Natural killer cell (primary cell): ENCODE measurements around the gene PCYOX1L. TPM values are rescaled to one million over a fixed set of nuclear protein-coding genes. Genes with fewer than 3 reads are reported as not detected.

ENCODE experiments used
- ATAC-seq, 3 donors: fragments of 150-1000 bp in 2 of 3; fragments of 200-7000 bp in 1 of 3; cut with Tn5 transposase; 1 replicate in 1 of 3; 2 replicates in 2 of 3; pipeline ENCODE4 v1.10.0; 2021; ENCODE audit warnings: mild to moderate bottlenecking in 2 of 3, moderate library complexity in 2 of 3
- DNase-seq, 2 donors: peaks; one replicate each; pipeline versions ENCODE4 v3.0.0 to v3.0.0-alpha.2; 2013 to 2021; ENCODE audit warnings: mixed read lengths in 1 of 2
- H3K27ac ChIP-seq: one replicate; pipeline ENCODE4 v1.5.1; 2013; ENCODE audit warnings: mild to moderate bottlenecking, low read length
- H3K27me3 ChIP-seq: one replicate; pipeline ENCODE4 v1.6.1; 2013; ENCODE audit warnings: low read length; ENCODE audit not compliant: control insufficient read depth, insufficient read depth
- H3K36me3 ChIP-seq: one replicate; pipeline ENCODE4 v1.6.1; 2013; ENCODE audit warnings: low read length; ENCODE audit not compliant: control insufficient read depth, insufficient read depth
- H3K4me1 ChIP-seq: one replicate; pipeline ENCODE4 v1.6.1; 2013; ENCODE audit warnings: low read length; ENCODE audit not compliant: control insufficient read depth, insufficient read depth
- H3K4me3 ChIP-seq: one replicate; pipeline ENCODE4 v1.5.1; 2013; ENCODE audit warnings: low read length
- H3K9me3 ChIP-seq: one replicate; pipeline ENCODE4 v1.6.1; 2013; ENCODE audit warnings: low read length; ENCODE audit not compliant: control insufficient read depth, insufficient read depth
- H3K27ac Mint-ChIP-seq, 2 donors: one replicate each; pipeline ENCODE4 v1.8.0; 2022; ENCODE audit warnings: mild to moderate bottlenecking in 2 of 2, mixed read lengths in 2 of 2, moderate library complexity in 1 of 2
- H3K27me3 Mint-ChIP-seq, 2 donors: one replicate each; pipeline ENCODE4 v1.8.0; 2022; ENCODE audit warnings: low read depth in 2 of 2, mixed read lengths in 2 of 2
- H3K36me3 Mint-ChIP-seq: one replicate; pipeline ENCODE4 v1.8.0; 2022; ENCODE audit warnings: mixed read lengths
- H3K4me1 Mint-ChIP-seq, 2 donors: one replicate each; pipeline ENCODE4 v1.8.0; 2022; ENCODE audit warnings: mixed read lengths in 2 of 2
- H3K4me3 Mint-ChIP-seq: one replicate; pipeline ENCODE4 v1.8.0; 2022; ENCODE audit warnings: mild to moderate bottlenecking, moderate library complexity, mixed read lengths
- H3K9me3 Mint-ChIP-seq, 2 donors: one replicate each; pipeline ENCODE4 v1.8.0; 2022; ENCODE audit warnings: mixed read lengths in 2 of 2
- CTCF ChIP-seq: fragments of 200-600 bp; IDR thresholded peaks from one replicate; pipeline ENCODE4 v1.8.0; 2022; ENCODE audit warnings: antibody characterized with exemption
- WGBS: methylation state at CpG from one replicate; pipeline ENCODE4 v1.1.7; 2013; ENCODE audit warnings: missing lambda C conversion rate; ENCODE audit not compliant: insufficient coverage; 5-methylcytosine and 5-hydroxymethylcytosine counted together
- intact Hi-C: fragments of 100-400 bp; cut with micrococcal nuclease; formaldehyde crosslinking; loops from one replicate; pipeline ENCODE4 v1.14.2; 2022
- total RNA-seq, 4 donors: library from RNA; stranded (reverse); fragments of 120-200 nt in 1 of 4; gene quantifications; one replicate each; pipeline versions ENCODE4 v1.2.3 to v1.2.4, GENCODE V29; 2013 to 2022

Gene PCYOX1L
- total RNA-seq, 3 donors from 2014 or later (not counting 1 experiment from before 2014, with no cell fraction given) = 16.6 to 18.1 (median 16.8) TPM

GRCh38 chr5:149381986-149382338, 24.1 kb downstream of the PCYOX1L start:
- H3K27me3 Mint-ChIP-seq = no peaks in the 10 kb centered on the region
- Histone ChIP-seq H3K4me1 (peaks cover 5% of the 10 kb centered on the region), H3K27me3 (no peaks in the 10 kb centered on the region), H3K36me3 (no peaks in the 10 kb centered on the region), H3K27ac (no peak overlapping the region), H3K9me3 (no peaks in the 10 kb centered on the region), H3K4me3 (no peak overlapping the region)
- no peak overlapping the region for H3K27ac Mint-ChIP-seq
- H3K9me3 Mint-ChIP-seq = no peaks in the 10 kb centered on the region
- 47% methylated on average over 16 of the region's 16 CpGs for WGBS
- H3K36me3 Mint-ChIP-seq = no peaks in the 10 kb centered on the region
- H3K4me1 Mint-ChIP-seq = peaks cover 0 to 4% of the 10 kb centered on the region in 2 donors
- intact Hi-C loops = loop anchor here (1.0 kb wide), 1 partner anchor 182 kb away; no protein-coding TSS in a partner anchor
- DNase-seq = peak; percentile 60 to 82
- peak; percentile 91 for TF ChIP-seq CTCF
- peak; percentile 64 to 90 (median 82) for ATAC-seq
- H3K4me3 Mint-ChIP-seq = no peak overlapping the region

- intact Hi-C loops = loop anchor here (1.0 kb wide), 1 partner anchor 182 kb away; no protein-coding TSS in a partner anchor
- Histone ChIP-seq H3K4me3 (no peak overlapping the region), H3K27ac (no peak overlapping the region), H3K4me1 (peaks cover 5% of the 10 kb centered on the region), H3K9me3 (no peaks in the 10 kb centered on the region), H3K27me3 (no peaks in the 10 kb centered on the region), H3K36me3 (no peaks in the 10 kb centered on the region)
- H3K9me3 Mint-ChIP-seq = no peaks in the 10 kb centered on the region
- H3K4me1 Mint-ChIP-seq = peaks cover 0 to 4% of the 10 kb centered on the region in 2 donors
- ATAC-seq (no peak), DNase-seq (no peak)
- TF ChIP-seq CTCF = no peak
- no peak overlapping the region for H3K27ac Mint-ChIP-seq
- WGBS = 89% methylated on average over 12 of the region's 12 CpGs
- no peaks in the 10 kb centered on the region for H3K36me3 Mint-ChIP-seq
- no peaks in the 10 kb centered on the region for H3K27me3 Mint-ChIP-seq
- H3K4me3 Mint-ChIP-seq = no peak overlapping the region
Measured at GRCh38 chr5:149382517-149383220, 24.8 kb downstream of the PCYOX1L start.

GRCh38 chr5:149383399-149383798, 25.6 kb downstream of the PCYOX1L start:
- ATAC-seq (no peak), DNase-seq (no peak)
- H3K36me3 ChIP-seq = no peaks in the 10 kb centered on the region
- H3K4me3 ChIP-seq = no peak overlapping the region
- peaks cover 5% of the 10 kb centered on the region for H3K4me1 ChIP-seq
- Mint-ChIP-seq H3K4me3 (no peak overlapping the region), H3K9me3 (no peaks in the 10 kb centered on the region), H3K27ac (no peak overlapping the region), H3K4me1 (peaks cover 0 to 4% of the 10 kb centered on the region in 2 donors), H3K27me3 (no peaks in the 10 kb centered on the region), H3K36me3 (no peaks in the 10 kb centered on the region)
- intact Hi-C loops = no loop called here
- WGBS = 83% methylated on average over 9 of the region's 9 CpGs
- H3K27ac ChIP-seq = no peak overlapping the region
- H3K9me3 ChIP-seq = no peaks in the 10 kb centered on the region
- no peak for TF ChIP-seq CTCF
- H3K27me3 ChIP-seq = no peaks in the 10 kb centered on the region

- no peak for TF ChIP-seq CTCF
- H3K4me3 Mint-ChIP-seq = no peak overlapping the region
- 76% methylated on average over 5 of the region's 5 CpGs for WGBS
- H3K36me3 Mint-ChIP-seq = no peaks in the 10 kb centered on the region
- H3K4me1 Mint-ChIP-seq = peaks cover 0 to 4% of the 10 kb centered on the region in 2 donors
- ATAC-seq (no peak), DNase-seq (no peak)
- H3K27ac Mint-ChIP-seq = no peak overlapping the region
- no peaks in the 10 kb centered on the region for H3K9me3 ChIP-seq
- no peaks in the 10 kb centered on the region for H3K9me3 Mint-ChIP-seq
- H3K27me3 ChIP-seq = no peaks in the 10 kb centered on the region
- H3K36me3 ChIP-seq = no peaks in the 10 kb centered on the region
- H3K4me3 ChIP-seq = no peak overlapping the region
- H3K4me1 ChIP-seq = peaks cover 5% of the 10 kb centered on the region
- H3K27me3 Mint-ChIP-seq = peaks cover 0 to 2% of the 10 kb centered on the region in 2 donors
- no peak overlapping the region for H3K27ac ChIP-seq
- intact Hi-C loops = no loop called here
Measured at GRCh38 chr5:149386166-149386565, 28.3 kb downstream of the PCYOX1L start.
